Urothelium cell line (cell line): ENCODE measurements around the gene BID.
"Not testable (repeated sequence)": the region's sequence is repeated elsewhere in the genome, so short reads cannot be mapped to it uniquely, and the experiment has no call there.

Experiments used
- DNase-seq: peaks from one replicate; pipeline ENCODE4 v3.0.0; 2011; ENCODE audit warnings: low spot score, mixed read lengths
- FAIRE-seq: peaks from 2 replicates; lab custom pipeline; 2011; peaks lifted over from hg19 to GRCh38; lab: Jason Lieb, UNC

Gene BID

GRCh38 chr22:17770180-17771077 is 3.8 kb downstream of the BID start:
- FAIRE-seq (no peak), DNase-seq (no peak)

GRCh38 chr22:17769716-17770082 is 4.6 kb downstream of the BID start:
- DNase-seq (no peak), FAIRE-seq (no peak)

GRCh38 chr22:17769013-17769715 is 5.1 kb downstream of the BID start:
- DNase-seq = no peak
- FAIRE-seq = no peak

- no peak for FAIRE-seq
- DNase-seq = no peak
Observed at GRCh38 chr22:17767233-17768065, 6.8 kb downstream of the BID start.

- DNase-seq = not testable (repeated sequence)
Observed at GRCh38 chr22:17764852-17765251, 9.4 kb downstream of the BID start.

GRCh38 chr22:17764036-17764435 is 10.2 kb downstream of the BID start:
- DNase-seq = no peak
- no peak for FAIRE-seq

More at GRCh38 chr22:17764852-17765251, 9.4 kb downstream of the BID start:
- not testable (repeated sequence) for FAIRE-seq

- FAIRE-seq, DNase-seq: not testable (repeated sequence)
Observed at GRCh38 chr22:17763442-17763841, 10.8 kb downstream of the BID start.

GRCh38 chr22:17761138-17761488 is 13.2 kb downstream of the BID start:
- FAIRE-seq (no peak), DNase-seq (no peak)

- FAIRE-seq = no peak
- no peak for DNase-seq
Observed at GRCh38 chr22:17754233-17754925, 19.9 kb downstream of the BID start.

GRCh38 chr22:17753401-17753989 is 20.8 kb downstream of the BID start:
- no peak for DNase-seq
- no peak for FAIRE-seq

GRCh38 chr22:17751596-17751995 is 22.7 kb downstream of the BID start:
- DNase-seq (no peak), FAIRE-seq (no peak)

GRCh38 chr22:17749605-17750395 is 24.5 kb downstream of the BID start:
- FAIRE-seq = no peak
- DNase-seq = no peak

- DNase-seq (no peak), FAIRE-seq (no peak)
Observed at GRCh38 chr22:17748555-17749353, 25.5 kb downstream of the BID start.

GRCh38 chr22:17746916-17747315 is 27.4 kb downstream of the BID start:
- no peak for FAIRE-seq

GRCh38 chr22:17744430-17744829 is 29.8 kb downstream of the BID start:
- DNase-seq = no peak
- FAIRE-seq = no peak

More at GRCh38 chr22:17746916-17747315, 27.4 kb downstream of the BID start:
- no peak for DNase-seq

- no peak for FAIRE-seq
- DNase-seq = no peak
Observed at GRCh38 chr22:17743661-17744411, 30.4 kb downstream of the BID start.

- FAIRE-seq (no peak), DNase-seq (peak; percentile 78)
Observed at GRCh38 chr22:17742527-17742902, 31.8 kb downstream of the BID start.
